GM23248 (cell line): Measurements from ENCODE around the gene CRELD2. TPM values are rescaled to one million over a fixed set of nuclear protein-coding genes. Genes with fewer than 3 reads are reported as not detected.

Experiments used
- DNase-seq: peaks from one replicate; pipeline ENCODE4 v3.0.0-alpha.2; 2015
- H2AFZ ChIP-seq: fragments of 200-600 bp; sonication (generic); 2 replicates; pipeline ENCODE4 v1.6.1; 2016; ENCODE audit warnings: antibody characterized with exemption
- H3F3A ChIP-seq: fragments of 200-600 bp; sonication (generic); 2 replicates; pipeline ENCODE4 v1.6.1; 2016; ENCODE audit warnings: mild to moderate bottlenecking, antibody characterized with exemption, mixed run types; ENCODE audit not compliant: insufficient read depth
- H3K27ac ChIP-seq: fragments of 200-600 bp; sonication (generic); 2 replicates; pipeline ENCODE4 v1.5.1; 2016; ENCODE audit warnings: mild to moderate bottlenecking
- H3K27me3 ChIP-seq: fragments of 200-600 bp; sonication (generic); replicated peaks from 2 replicates; pipeline ENCODE4 v1.6.1; 2016; ENCODE audit warnings: mild to moderate bottlenecking; ENCODE audit not compliant: insufficient read depth
- H3K36me3 ChIP-seq: fragments of 200-600 bp; sonication (generic); 2 replicates; pipeline ENCODE4 v1.6.1; 2016; ENCODE audit warnings: low read depth, mild to moderate bottlenecking
- H3K4me1 ChIP-seq: fragments of 200-600 bp; sonication (generic); 2 replicates; pipeline ENCODE4 v1.6.1; 2016; ENCODE audit warnings: mild to moderate bottlenecking; ENCODE audit not compliant: insufficient read depth
- H3K4me2 ChIP-seq: fragments of 200-600 bp; sonication (generic); one replicate; pipeline ENCODE4 v1.6.1; 2016; ENCODE audit warnings: mild to moderate bottlenecking; ENCODE audit not compliant: unreplicated experiment
- H3K4me3 ChIP-seq: fragments of 200-600 bp; sonication (generic); 2 replicates; pipeline ENCODE4 v1.5.1; 2016; ENCODE audit warnings: mild to moderate bottlenecking
- H3K79me2 ChIP-seq: fragments of 200-600 bp; sonication (generic); 2 replicates; pipeline ENCODE4 v1.6.1; 2016; ENCODE audit warnings: mild to moderate bottlenecking; ENCODE audit not compliant: insufficient read depth
- H3K9ac ChIP-seq: fragments of 200-600 bp; sonication (generic); 2 replicates; pipeline ENCODE4 v1.6.1; 2016; ENCODE audit warnings: mild to moderate bottlenecking
- H3K9me2 ChIP-seq: fragments of 200-600 bp; sonication (generic); 2 replicates; pipeline ENCODE4 v1.6.1; 2016; ENCODE audit warnings: mixed run types, mild to moderate bottlenecking, moderate library complexity; ENCODE audit not compliant: insufficient read depth
- H3K9me3 ChIP-seq: fragments of 200-600 bp; sonication (generic); one replicate; pipeline ENCODE4 v1.6.1; 2017; ENCODE audit warnings: low read depth
- H4K20me1 ChIP-seq: fragments of 200-600 bp; sonication (generic); 2 replicates; pipeline ENCODE4 v1.6.0; 2016; ENCODE audit not compliant: insufficient read depth
- EZH2 ChIP-seq: fragments of 200-600 bp; sonication (generic); IDR thresholded peaks from 2 replicates; pipeline ENCODE4 v1.6.1; 2018; ENCODE audit warnings: antibody characterized with exemption, mild to moderate bottlenecking; ENCODE audit not compliant: insufficient read depth, poor library complexity, severe bottlenecking
- EZH2phosphoT487 ChIP-seq: fragments of 200-600 bp; sonication (generic); IDR thresholded peaks from 2 replicates; pipeline ENCODE4 v1.6.1; 2018; ENCODE audit warnings: antibody characterized with exemption, moderate library complexity, mild to moderate bottlenecking, low read depth; ENCODE audit not compliant: insufficient read depth
- WGBS, 2 experiments: methylation state at CpG; one replicate each; pipeline ENCODE4 v1.1.6; 2015 to 2017; ENCODE audit warnings: low lambda C conversion rate in 2 of 2, low coverage in 1 of 2; ENCODE audit errors: missing lambda C conversion rate in 2 of 2; 5-methylcytosine and 5-hydroxymethylcytosine counted together
- in situ Hi-C: fragments of 300-500 bp; cut with MboI; formaldehyde crosslinking; loops from 2 replicates; pipeline ENCODE4 v1.15.0; 2020
- polyA plus RNA-seq: library from polyadenylated mRNA; unstranded; fragments of >200 nt; fragmentation: Nextera tagmentation; extraction: Ambion mirVana; gene quantifications from 2 replicates; pipeline ENCODE4 v1.2.1, GENCODE V29; 2016
- total RNA-seq: library from RNA; depleted of rRNA; stranded (reverse); fragments of >200 nt; shearing (Covaris generic); gene quantifications from 2 replicates; pipeline ENCODE4 v1.2.3, GENCODE V29; 2014

The CRELD2 gene
- total and polyA plus RNA-seq, 2 experiments from 2014 or later: 57.1 to 78.4 TPM

DNA sequence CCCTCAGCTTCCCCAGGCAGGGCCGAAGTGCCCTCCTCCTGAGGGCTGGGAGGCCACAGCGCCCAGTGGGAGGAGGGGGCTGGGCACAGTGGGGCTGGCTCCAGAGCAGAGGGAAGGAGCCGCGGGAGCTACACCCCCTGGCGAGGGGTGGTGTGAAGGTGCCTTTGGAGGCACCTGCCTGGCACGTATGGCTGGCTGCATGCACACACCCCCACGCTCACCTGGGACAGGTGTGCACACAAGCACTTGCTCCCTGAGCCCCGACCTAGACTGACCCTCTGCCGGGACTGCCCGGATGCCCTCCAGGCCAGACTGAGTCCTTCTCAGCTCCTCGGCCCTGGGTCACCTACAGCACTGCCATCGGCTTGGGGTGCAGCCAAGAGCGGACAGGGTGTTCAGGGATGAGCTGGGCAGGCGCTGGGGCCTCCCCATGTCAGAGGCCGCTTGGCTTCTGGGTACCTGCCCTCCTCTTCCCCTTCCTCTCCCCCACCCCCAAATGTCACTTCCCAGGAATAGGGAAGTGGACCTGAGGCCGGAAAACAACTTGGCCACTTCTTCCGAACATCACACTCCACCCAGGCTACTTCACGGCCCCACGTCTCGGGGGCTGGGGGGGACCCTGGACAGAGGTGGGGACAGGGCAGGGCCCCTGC, 34.7 kb downstream of the CRELD2 start:
- Histone ChIP-seq H3K4me1 (peaks cover 11% of the 10 kb centered on the region), H3K9me2 (no peaks in the 10 kb centered on the region), H3K27ac (no peak overlapping the region), H3K27me3 (no peaks in the 10 kb centered on the region), H3K9me3 (no peaks in the 10 kb centered on the region), H3K9ac (no peak overlapping the region), H2AFZ (no peak overlapping the region), H3K4me2 (no peak overlapping the region), H4K20me1 (no peaks in the 10 kb centered on the region), H3K4me3 (no peak overlapping the region), H3F3A (no peaks in the 10 kb centered on the region), H3K79me2 (no peaks in the 10 kb centered on the region), H3K36me3 (no peaks in the 10 kb centered on the region)
- in situ Hi-C loops: no loop called here
- TF ChIP-seq EZH2phosphoT487 (no peak), EZH2 (no peak)
- no peak for DNase-seq
- 80 to 90% methylated on average over 16 to 19 of the region's 20 CpGs for WGBS, 2 experiments

GRCh38 chr22:49953680-49954344, 35.4 kb downstream of the CRELD2 start:
- in situ Hi-C loops: no loop called here
- no peaks in the 10 kb centered on the region for H4K20me1 ChIP-seq
- H3K27me3 ChIP-seq: no peaks in the 10 kb centered on the region
- no peak overlapping the region for H2AFZ ChIP-seq
- no peaks in the 10 kb centered on the region for H3K9me2 ChIP-seq
- H3K9ac ChIP-seq: no peak overlapping the region
- H3K36me3 ChIP-seq: no peaks in the 10 kb centered on the region
- DNase-seq: no peak
- H3F3A ChIP-seq: no peaks in the 10 kb centered on the region
- H3K27ac ChIP-seq: no peak overlapping the region
- no peak overlapping the region for H3K4me3 ChIP-seq
- WGBS, 2 experiments: 84 to 90% methylated on average over 17 to 18 of the region's 18 CpGs
- no peak for TF ChIP-seq EZH2
- no peak for TF ChIP-seq EZH2phosphoT487
- H3K9me3 ChIP-seq: no peaks in the 10 kb centered on the region
- no peaks in the 10 kb centered on the region for H3K79me2 ChIP-seq
- peaks cover 11% of the 10 kb centered on the region for H3K4me1 ChIP-seq
- H3K4me2 ChIP-seq: no peak overlapping the region

GRCh38 chr22:49954354-49954753, 35.9 kb downstream of the CRELD2 start:
- no peaks in the 10 kb centered on the region for H3F3A ChIP-seq

DNA sequence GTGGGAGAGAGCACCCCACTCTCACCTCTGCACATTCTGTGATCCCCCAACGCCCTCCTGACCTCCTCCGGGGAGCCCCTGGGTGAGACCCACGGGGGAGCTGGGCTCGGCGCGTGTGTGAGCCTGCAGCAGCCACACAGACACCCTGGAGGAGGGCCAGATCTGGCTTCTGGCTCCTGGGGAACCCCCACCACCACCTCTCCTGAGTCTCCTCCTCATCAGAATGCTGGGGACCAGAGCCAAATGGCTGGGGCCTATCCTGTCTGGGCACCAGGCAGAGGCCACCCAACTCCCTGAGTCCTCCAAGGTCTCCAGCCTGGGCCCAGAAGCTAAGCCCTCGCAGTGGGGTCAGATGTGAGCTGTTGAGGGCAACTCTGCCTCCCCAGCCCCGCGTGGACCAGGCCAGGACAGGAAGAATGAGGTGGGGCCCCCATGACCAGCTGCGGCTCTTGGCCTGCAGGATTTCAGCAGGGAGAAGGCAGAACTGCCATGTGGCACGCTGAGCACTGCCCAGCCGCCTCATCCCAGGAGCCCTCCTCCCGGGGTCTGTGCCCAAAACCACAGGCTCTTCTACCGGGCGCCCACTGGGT, 36.7 kb downstream of the CRELD2 start:
- Histone ChIP-seq H3K9ac (no peak overlapping the region), H3K4me1 (peaks cover 11% of the 10 kb centered on the region), H3K27me3 (no peaks in the 10 kb centered on the region), H3K4me2 (no peak overlapping the region), H3K4me3 (no peak overlapping the region), H3K27ac (no peak overlapping the region), H2AFZ (no peak overlapping the region), H3K79me2 (no peaks in the 10 kb centered on the region), H3K36me3 (no peaks in the 10 kb centered on the region), H3K9me2 (no peaks in the 10 kb centered on the region), H3K9me3 (no peaks in the 10 kb centered on the region), H4K20me1 (no peaks in the 10 kb centered on the region), H3F3A (no peaks in the 10 kb centered on the region)
- WGBS, 2 experiments: 70 to 78% methylated on average over 14 to 15 of the region's 15 CpGs
- in situ Hi-C loops: no loop called here
- DNase-seq: no peak
- TF ChIP-seq EZH2: no peak
- no peak for TF ChIP-seq EZH2phosphoT487

More at GRCh38 chr22:49954354-49954753, 35.9 kb downstream of the CRELD2 start:
- WGBS, 2 experiments: 87 to 93% methylated on average over 7 to 8 of the region's 8 CpGs
- peaks cover 11% of the 10 kb centered on the region for H3K4me1 ChIP-seq
- H3K79me2 ChIP-seq: no peaks in the 10 kb centered on the region
- no peak overlapping the region for H3K4me2 ChIP-seq
- no peaks in the 10 kb centered on the region for H3K36me3 ChIP-seq
- no peak overlapping the region for H2AFZ ChIP-seq
- H3K27ac ChIP-seq: no peak overlapping the region
- TF ChIP-seq EZH2 (no peak), EZH2phosphoT487 (no peak)
- H3K9ac ChIP-seq: no peak overlapping the region
- no peaks in the 10 kb centered on the region for H3K9me3 ChIP-seq
- no peaks in the 10 kb centered on the region for H3K9me2 ChIP-seq
- DNase-seq: no peak
- no peak overlapping the region for H3K4me3 ChIP-seq
- in situ Hi-C loops: no loop called here
- no peaks in the 10 kb centered on the region for H3K27me3 ChIP-seq
- H4K20me1 ChIP-seq: no peaks in the 10 kb centered on the region
